ENCODE results near the gene TRIM17.

Gene TRIM17

GRCh38 chr1:228459091-228459993 lies 42.7 kb upstream of the TRIM17 start (continued):
- TF ChIP-seq ZBTB10 (tag by site-specific recombination; IDR thresholded peaks at IDR 0.05), result peak; percentile 95
- TF ChIP-seq ZNF629 (tag by site-specific recombination; IDR thresholded peaks at IDR 0.05), result peak; percentile 54
- no peak for TF ChIP-seq MYNN (tag by site-specific recombination; IDR thresholded peaks at IDR 0.05; ENCODE audit: borderline replicate concordance)
- no peak for TF ChIP-seq ZNF704 (tag by site-specific recombination; IDR thresholded peaks at IDR 0.05)
- no peak for TF ChIP-seq ZNF18 (tag by site-specific recombination; IDR thresholded peaks at IDR 0.05)
- TF ChIP-seq ZNF48 (tag by site-specific recombination; IDR thresholded peaks at IDR 0.05), result no peak
- TF ChIP-seq ZNF585B (tag by site-specific recombination; IDR thresholded peaks at IDR 0.05), result no peak
- TF ChIP-seq SP2 (tag by site-specific recombination; IDR thresholded peaks at IDR 0.05), result peak; percentile 81
- TF ChIP-seq PATZ1 (tag by site-specific recombination; IDR thresholded peaks at IDR 0.05), result peak; percentile 99
- TF ChIP-seq ZNF211 (tag by site-specific recombination; IDR thresholded peaks at IDR 0.05; ENCODE audit: low read depth), result no peak
- 0 out of 2 replicates have a peak, but pooled peaks have one; percentile 15 for TF ChIP-seq ZNF133 (tag by site-specific recombination; IDR thresholded peaks at IDR 0.05)
- TF ChIP-seq ZNF529 (tag by site-specific recombination; IDR thresholded peaks at IDR 0.05; ENCODE audit: insufficient replicate concordance), result no peak
- TF ChIP-seq ZNF658 (tag by site-specific recombination; IDR thresholded peaks at IDR 0.05), result no peak
- peak; percentile 96 for TF ChIP-seq IKZF3 (tag by site-specific recombination; IDR thresholded peaks at IDR 0.05)
- TF ChIP-seq TSHZ1 (tag by site-specific recombination; IDR thresholded peaks at IDR 0.05; ENCODE audit: borderline replicate concordance), result no peak; the same call in 1 of the 2 replicates
- TF ChIP-seq GLI4 (tag by site-specific recombination; IDR thresholded peaks at IDR 0.05), result 0 out of 2 replicates have a peak, but pooled peaks have one; percentile 59
- no peak for TF ChIP-seq ZNF280D (tag by site-specific recombination; IDR thresholded peaks at IDR 0.05)
- TF ChIP-seq ZNF214 (tag by site-specific recombination; IDR thresholded peaks at IDR 0.05; ENCODE audit: borderline replicate concordance), result no peak

Data from HEK293 (cell line).